Activated T-cell treated with anti-CD3 and anti-CD28 coated beads, Interleukin-2, amount 50 U/mL, for 24 hours (primary cell): ENCODE measurements around the gene ICA1.
A peak's percentile ranks its signal among the peaks of the same experiment; 100 is the strongest.
"Not testable (repeated sequence)": the region's sequence is repeated elsewhere in the genome, so short reads cannot be mapped to it uniquely, and the experiment has no call there.

Source experiments
- DNase-seq: peaks from one replicate; pipeline ENCODE4 v3.0.0-alpha.2; 2020
- H3K27ac Mint-ChIP-seq: 2 replicates; pipeline ENCODE4 v1.8.0; 2020; ENCODE audit warnings: mild to moderate bottlenecking, mixed read lengths
- H3K27me3 Mint-ChIP-seq: 2 replicates; pipeline ENCODE4 v1.8.0; 2020; ENCODE audit warnings: mixed read lengths
- H3K36me3 Mint-ChIP-seq: 2 replicates; pipeline ENCODE4 v1.8.0; 2020; ENCODE audit warnings: low read depth, mixed read lengths
- H3K4me1 Mint-ChIP-seq: 2 replicates; pipeline ENCODE4 v1.8.0; 2020; ENCODE audit warnings: low read depth, mixed read lengths
- H3K4me3 Mint-ChIP-seq: 2 replicates; pipeline ENCODE4 v1.8.0; 2020; ENCODE audit warnings: mild to moderate bottlenecking, moderate library complexity, mixed read lengths
- H3K9me3 Mint-ChIP-seq: 2 replicates; pipeline ENCODE4 v1.8.0; 2020; ENCODE audit warnings: mixed read lengths

ICA1 gene

GRCh38 chr7:8261711-8262695 is at the start of gene ICA1:
TSS of gene ICA1 (minus strand) at chr7:8262167. CDS start at chr7:8235926, 26,241 bp downstream.
- DNase-seq: peak; percentile 47
- Mint-ChIP-seq H3K9me3 (no peaks in the 10 kb centered on the region), H3K27ac (no peak within 1 kb of the TSS), H3K36me3 (no peaks in the 10 kb centered on the region), H3K27me3 (peaks cover 63% of the 10 kb centered on the region), H3K4me3 (peak within 1 kb of the TSS; percentile 76), H3K4me1 (peaks cover 6% of the 10 kb centered on the region)

DNA sequence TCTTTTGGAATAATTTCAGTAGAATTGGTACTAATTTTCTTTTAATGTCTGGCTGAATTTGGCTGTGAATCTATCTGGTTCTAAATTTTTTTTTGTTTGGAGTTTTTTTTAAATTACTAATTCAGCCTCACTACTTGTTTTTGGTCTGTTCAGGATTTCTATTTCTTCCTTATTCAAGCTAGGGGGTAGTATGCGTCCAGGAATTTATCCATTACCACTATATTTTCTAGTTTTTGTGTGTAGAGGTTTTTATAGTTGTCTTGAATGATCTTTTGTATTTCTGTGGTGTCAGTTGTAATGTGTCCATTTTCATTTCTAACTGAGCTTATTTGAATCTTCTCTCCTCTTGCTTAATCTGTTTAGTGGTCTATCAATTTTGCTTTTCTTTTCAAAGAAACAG is 48.9 kb upstream of the ICA1 start:
- Mint-ChIP-seq H3K27me3 (peaks cover 40% of the 10 kb centered on the region), H3K36me3 (no peaks in the 10 kb centered on the region), H3K9me3 (peaks cover 7% of the 10 kb centered on the region), H3K27ac (no peak overlapping the region), H3K4me1 (no peaks in the 10 kb centered on the region), H3K4me3 (no peak overlapping the region)
- DNase-seq: no peak

DNA sequence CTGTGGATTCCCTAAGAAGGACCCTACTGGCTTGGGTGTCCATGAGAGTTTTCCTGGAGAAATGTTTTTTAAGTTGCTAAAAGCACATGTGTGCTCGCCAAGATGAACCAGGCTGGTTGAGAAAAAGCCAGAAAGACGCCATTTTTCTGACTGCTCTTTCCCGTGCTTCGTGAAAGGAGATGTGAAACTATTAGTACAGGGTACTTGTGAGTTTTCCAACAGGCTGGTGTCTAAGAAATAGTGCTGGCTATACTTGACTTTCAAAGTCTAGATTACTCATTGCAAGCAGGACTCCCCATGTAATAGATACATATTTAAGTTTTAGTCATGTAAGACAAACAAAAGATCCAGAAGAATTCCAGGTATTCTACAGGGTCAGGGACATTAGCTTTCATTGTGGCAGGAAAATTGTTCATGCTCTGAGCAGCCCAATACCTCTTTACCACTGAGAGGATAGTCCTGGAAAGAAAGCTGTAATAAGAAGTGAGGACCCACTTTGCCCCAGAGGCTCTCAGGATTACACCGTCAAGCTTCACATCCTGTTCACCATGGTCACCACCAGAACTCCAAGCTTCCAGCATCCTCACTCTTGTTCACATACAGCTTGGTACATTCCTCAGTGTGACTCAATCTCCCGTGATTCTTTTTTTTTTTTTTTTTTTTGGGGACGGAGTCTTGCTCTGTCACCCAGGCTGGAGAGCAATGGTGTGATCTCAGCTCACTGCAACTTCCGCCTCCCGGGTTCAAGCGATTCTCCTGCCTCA is 43.8 kb upstream of the ICA1 start:
- H3K36me3 Mint-ChIP-seq: no peaks in the 10 kb centered on the region
- H3K4me3 Mint-ChIP-seq: no peak overlapping the region
- H3K27me3 Mint-ChIP-seq: peaks cover 25% of the 10 kb centered on the region
- no peak overlapping the region for H3K27ac Mint-ChIP-seq
- H3K4me1 Mint-ChIP-seq: no peaks in the 10 kb centered on the region
- no peak for DNase-seq
- H3K9me3 Mint-ChIP-seq: no peaks in the 10 kb centered on the region

DNA sequence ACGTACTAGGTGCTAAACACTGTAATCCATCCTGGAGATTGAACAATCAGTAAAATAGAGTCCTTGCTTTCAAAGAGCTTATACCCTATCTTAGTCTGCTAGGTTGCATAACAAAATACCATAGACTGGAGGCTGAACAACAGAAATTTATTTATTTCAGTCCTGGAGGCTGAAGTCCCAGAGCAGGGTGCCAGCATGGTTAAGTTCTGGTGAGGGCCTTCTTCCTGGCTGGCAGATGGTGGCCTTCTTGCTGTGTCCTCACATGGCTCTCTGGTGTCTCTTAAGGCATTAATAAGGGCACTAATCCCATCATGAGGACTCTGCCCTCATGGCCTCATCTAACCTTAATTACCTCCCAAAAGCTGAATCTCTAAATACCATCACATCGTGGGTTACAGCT is 43.1 kb upstream of the ICA1 start:
- H3K27me3 Mint-ChIP-seq: peaks cover 25% of the 10 kb centered on the region

DNA sequence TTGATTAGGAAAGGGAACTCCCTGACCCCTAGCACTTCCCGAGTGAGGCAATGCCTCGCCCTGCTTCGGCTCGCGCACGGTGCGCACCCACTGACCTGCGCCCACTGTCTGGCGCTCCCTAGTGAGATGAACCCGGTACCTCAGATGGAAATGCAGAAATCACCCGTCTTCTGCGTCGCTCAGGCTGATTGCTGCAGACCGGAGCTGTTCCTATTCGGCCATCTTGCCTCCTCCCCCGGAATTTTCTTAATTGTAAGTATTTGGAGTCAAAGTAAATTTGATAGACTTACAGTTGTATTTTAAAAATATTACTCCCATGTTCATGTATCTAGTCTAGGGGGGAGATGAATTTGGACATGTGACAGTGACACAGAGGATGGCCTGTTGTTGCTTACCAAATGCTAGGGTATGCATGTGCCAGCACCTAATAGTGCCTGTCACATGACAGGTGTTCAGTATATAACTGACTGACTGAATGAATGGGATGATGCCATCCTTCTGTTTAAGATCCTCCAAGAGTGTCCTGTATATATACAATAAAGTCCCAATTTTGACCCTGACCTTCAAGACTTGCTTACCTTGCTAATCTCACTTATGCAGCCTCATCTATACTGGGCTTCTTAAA is 42.0 kb upstream of the ICA1 start:
- Mint-ChIP-seq H3K4me1 (no peaks in the 10 kb centered on the region), H3K9me3 (no peaks in the 10 kb centered on the region), H3K27ac (no peak overlapping the region), H3K4me3 (no peak overlapping the region), H3K36me3 (no peaks in the 10 kb centered on the region), H3K27me3 (peaks cover 22% of the 10 kb centered on the region)
- DNase-seq: no peak

More for the DNA sequence above, 43.1 kb upstream of the ICA1 start:
- Mint-ChIP-seq H3K36me3 (no peaks in the 10 kb centered on the region), H3K27ac (no peak overlapping the region), H3K9me3 (no peaks in the 10 kb centered on the region), H3K4me1 (no peaks in the 10 kb centered on the region), H3K4me3 (no peak overlapping the region)
- no peak for DNase-seq

DNA sequence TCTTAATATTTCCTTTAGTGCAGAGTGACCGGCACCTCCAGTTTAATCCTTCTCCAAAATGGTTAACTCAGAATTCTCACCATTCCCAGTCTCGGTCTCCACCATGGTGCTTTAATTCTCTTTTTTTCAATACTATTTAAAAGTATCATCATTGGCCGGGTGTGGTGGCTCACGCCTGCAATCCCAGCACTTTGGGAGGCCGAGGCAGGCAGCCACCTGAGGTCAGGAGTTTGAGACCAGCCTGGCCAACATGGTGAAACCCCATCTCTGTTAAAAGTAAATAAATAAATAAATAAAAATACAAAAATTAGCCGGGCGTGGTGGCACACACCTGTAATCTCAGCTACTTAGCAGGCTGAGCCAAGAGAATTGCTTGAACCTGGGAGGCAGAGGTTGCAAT is 35.1 kb upstream of the ICA1 start:
- not testable (repeated sequence) for H3K4me1 Mint-ChIP-seq, H3K4me3 Mint-ChIP-seq, H3K27ac Mint-ChIP-seq, DNase-seq, H3K9me3 Mint-ChIP-seq, H3K36me3 Mint-ChIP-seq
- peaks cover 11% of the 10 kb centered on the region for H3K27me3 Mint-ChIP-seq

GRCh38 chr7:8296362-8296659 is 34.3 kb upstream of the ICA1 start:
- Mint-ChIP-seq H3K36me3 (no peaks in the 10 kb centered on the region), H3K4me3 (no peak overlapping the region), H3K27ac (no peak overlapping the region), H3K9me3 (no peaks in the 10 kb centered on the region), H3K4me1 (peaks cover 3% of the 10 kb centered on the region), H3K27me3 (peaks cover 11% of the 10 kb centered on the region)
- DNase-seq: no peak

GRCh38 chr7:8295638-8296361 is 33.8 kb upstream of the ICA1 start:
- Mint-ChIP-seq H3K9me3 (no peaks in the 10 kb centered on the region), H3K4me3 (no peak overlapping the region), H3K27ac (no peak overlapping the region), H3K27me3 (peaks cover 11% of the 10 kb centered on the region), H3K4me1 (peaks cover 3% of the 10 kb centered on the region), H3K36me3 (no peaks in the 10 kb centered on the region)
- no peak for DNase-seq

GRCh38 chr7:8291397-8292141 is 29.6 kb upstream of the ICA1 start:
- Mint-ChIP-seq H3K4me1 (peaks cover 3% of the 10 kb centered on the region), H3K27me3 (peaks cover 13% of the 10 kb centered on the region), H3K36me3 (no peaks in the 10 kb centered on the region), H3K4me3 (no peak overlapping the region), H3K9me3 (no peaks in the 10 kb centered on the region), H3K27ac (no peak overlapping the region)
- no peak for DNase-seq

- Mint-ChIP-seq H3K36me3 (no peaks in the 10 kb centered on the region), H3K4me3 (no peak overlapping the region), H3K4me1 (peaks cover under 1% of the 10 kb centered on the region), H3K9me3 (no peaks in the 10 kb centered on the region), H3K27me3 (peaks cover 11% of the 10 kb centered on the region), H3K27ac (no peak overlapping the region)
- DNase-seq: no peak
Observed at GRCh38 chr7:8290645-8291308, 28.8 kb upstream of the ICA1 start.

GRCh38 chr7:8286118-8286517 is 24.2 kb upstream of the ICA1 start:
- DNase-seq: no peak
- no peaks in the 10 kb centered on the region for H3K36me3 Mint-ChIP-seq
- no peak overlapping the region for H3K27ac Mint-ChIP-seq
- no peaks in the 10 kb centered on the region for H3K9me3 Mint-ChIP-seq
- H3K27me3 Mint-ChIP-seq: peaks cover 2% of the 10 kb centered on the region
- H3K4me1 Mint-ChIP-seq: no peaks in the 10 kb centered on the region
- no peak overlapping the region for H3K4me3 Mint-ChIP-seq

- no peaks in the 10 kb centered on the region for H3K9me3 Mint-ChIP-seq
- no peak overlapping the region for H3K27ac Mint-ChIP-seq
- H3K4me3 Mint-ChIP-seq: no peak overlapping the region
- no peaks in the 10 kb centered on the region for H3K36me3 Mint-ChIP-seq
- DNase-seq: no peak
- H3K4me1 Mint-ChIP-seq: no peaks in the 10 kb centered on the region
- H3K27me3 Mint-ChIP-seq: peaks cover 2% of the 10 kb centered on the region
Observed at GRCh38 chr7:8285155-8285554, 23.2 kb upstream of the ICA1 start.

DNA sequence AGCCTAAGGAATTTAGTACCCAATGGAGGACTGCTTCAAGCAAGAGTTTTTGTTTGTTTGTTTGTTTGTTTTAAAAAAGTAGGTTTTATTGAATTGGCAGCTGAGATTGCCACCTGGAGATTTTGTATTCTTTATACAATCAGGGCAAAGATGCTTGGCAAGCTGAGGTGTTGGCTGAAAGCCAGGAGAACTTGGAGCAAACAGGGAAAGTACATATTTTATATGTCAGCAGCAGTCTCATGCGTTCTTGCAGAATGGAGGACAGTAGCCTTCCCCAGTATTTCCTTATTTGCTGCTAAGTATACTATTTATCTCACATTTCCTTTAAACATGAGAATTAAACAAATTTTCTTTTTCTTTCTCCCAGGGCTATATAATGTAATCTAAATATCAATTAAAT is 22.6 kb upstream of the ICA1 start:
- no peaks in the 10 kb centered on the region for H3K36me3 Mint-ChIP-seq
- H3K9me3 Mint-ChIP-seq: no peaks in the 10 kb centered on the region
- H3K4me1 Mint-ChIP-seq: no peaks in the 10 kb centered on the region
- no peak for DNase-seq
- H3K27me3 Mint-ChIP-seq: peaks cover 2% of the 10 kb centered on the region
- no peak overlapping the region for H3K4me3 Mint-ChIP-seq
- H3K27ac Mint-ChIP-seq: no peak overlapping the region
